Brain microvascular endothelial cell (primary cell): ENCODE measurements around the gene OLIG3.

Experiments used
- DNase-seq: peaks from one replicate; pipeline ENCODE4 v3.0.0-alpha.2; 2020
- H3K27ac ChIP-seq: fragments of 250-450 bp; sonication (Bioruptor Pico); 2 replicates; pipeline ENCODE4 v1.5.1; 2020; ENCODE audit warnings: mild to moderate bottlenecking, moderate library complexity
- H3K27me3 ChIP-seq: fragments of 250-450 bp; sonication (Bioruptor Pico); replicated peaks from 2 replicates; pipeline ENCODE4 v1.5.1; 2020; ENCODE audit warnings: mild to moderate bottlenecking
- H3K36me3 ChIP-seq: fragments of 250-450 bp; sonication (Bioruptor Pico); replicated peaks from 2 replicates; pipeline ENCODE4 v1.5.1; 2020; ENCODE audit warnings: mild to moderate bottlenecking
- H3K4me3 ChIP-seq: 2 replicates; pipeline ENCODE4 v1.5.1; 2011; ENCODE audit warnings: low read depth, mild to moderate bottlenecking, control low read depth, low read length, moderate library complexity
- in situ Hi-C: cut with HindIII; loops from 2 replicates; pipeline ENCODE4 v1.10.0; 2017; ENCODE audit warnings: low sequenced_read_pairs, low pct_ligation_motif_present
- TF ChIP-seq, protein P1 (sequence below): IDR thresholded peaks from 2 replicates; pipeline ENCODE4 v1.5.1; 2011; ENCODE audit warnings: low read depth, mild to moderate bottlenecking, moderate library complexity, low read length, control low read depth, inconsistent platforms; ENCODE audit errors: missing control alignments

OLIG3 gene

DNA sequence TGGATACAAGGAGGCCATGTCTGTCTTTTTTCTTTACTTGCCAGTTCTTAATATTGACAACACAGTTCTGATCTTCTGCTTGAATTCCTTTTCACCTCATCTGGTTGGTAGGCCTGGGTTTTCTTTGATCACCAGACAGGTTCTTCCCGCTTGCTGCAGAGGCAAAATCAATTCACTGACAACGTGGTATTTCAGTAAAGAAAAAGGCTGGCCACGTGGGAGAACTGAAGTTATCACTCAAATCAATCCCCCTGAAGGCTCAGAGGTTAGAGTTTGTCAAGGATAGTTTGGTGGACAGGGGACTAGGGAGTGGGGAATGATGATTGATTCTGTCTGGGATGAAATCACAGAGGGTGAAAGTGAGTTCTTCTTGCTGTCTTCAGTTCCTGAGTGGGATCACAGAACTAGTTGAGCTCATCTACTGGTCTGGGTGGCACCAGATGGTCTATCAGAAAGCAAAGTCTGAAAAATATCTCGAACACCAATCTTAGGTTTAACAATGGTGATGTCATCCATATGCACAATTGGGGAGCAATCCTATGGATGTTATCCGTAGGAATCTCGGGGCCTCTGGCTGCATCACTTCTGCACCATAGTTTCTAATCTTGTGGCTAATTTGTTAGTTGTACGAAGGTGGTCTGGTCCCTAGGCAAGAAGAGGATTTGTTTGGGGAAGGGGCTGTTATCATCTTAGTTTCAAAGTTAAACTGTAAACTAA, 37.3 kb upstream of the OLIG3 start:
- TF ChIP-seq, protein P1, sequence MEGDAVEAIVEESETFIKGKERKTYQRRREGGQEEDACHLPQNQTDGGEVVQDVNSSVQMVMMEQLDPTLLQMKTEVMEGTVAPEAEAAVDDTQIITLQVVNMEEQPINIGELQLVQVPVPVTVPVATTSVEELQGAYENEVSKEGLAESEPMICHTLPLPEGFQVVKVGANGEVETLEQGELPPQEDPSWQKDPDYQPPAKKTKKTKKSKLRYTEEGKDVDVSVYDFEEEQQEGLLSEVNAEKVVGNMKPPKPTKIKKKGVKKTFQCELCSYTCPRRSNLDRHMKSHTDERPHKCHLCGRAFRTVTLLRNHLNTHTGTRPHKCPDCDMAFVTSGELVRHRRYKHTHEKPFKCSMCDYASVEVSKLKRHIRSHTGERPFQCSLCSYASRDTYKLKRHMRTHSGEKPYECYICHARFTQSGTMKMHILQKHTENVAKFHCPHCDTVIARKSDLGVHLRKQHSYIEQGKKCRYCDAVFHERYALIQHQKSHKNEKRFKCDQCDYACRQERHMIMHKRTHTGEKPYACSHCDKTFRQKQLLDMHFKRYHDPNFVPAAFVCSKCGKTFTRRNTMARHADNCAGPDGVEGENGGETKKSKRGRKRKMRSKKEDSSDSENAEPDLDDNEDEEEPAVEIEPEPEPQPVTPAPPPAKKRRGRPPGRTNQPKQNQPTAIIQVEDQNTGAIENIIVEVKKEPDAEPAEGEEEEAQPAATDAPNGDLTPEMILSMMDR = no peak
- DNase-seq = no peak

DNA sequence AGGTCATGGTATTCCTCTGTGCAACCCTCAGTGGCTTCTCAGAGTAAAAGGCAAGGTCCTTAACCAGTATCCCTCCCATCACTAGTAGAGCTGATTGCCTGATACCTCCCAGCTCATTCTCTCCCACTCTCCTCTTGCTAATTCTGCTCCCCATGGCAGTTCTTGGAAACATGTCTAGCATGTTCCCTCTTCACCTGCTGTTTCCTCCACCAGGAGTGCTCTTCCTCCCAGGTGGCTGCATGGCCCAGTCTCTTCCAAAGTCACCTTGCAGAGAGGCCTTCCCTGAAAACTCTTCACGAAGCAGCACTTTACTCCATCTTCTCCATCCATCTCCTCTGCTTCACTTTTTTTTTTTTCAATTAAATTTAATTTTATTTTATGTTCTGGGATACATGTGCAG, 36.2 kb upstream of the OLIG3 start:
- DNase-seq = no peak
- H3K4me3 ChIP-seq = no peak overlapping the region
- H3K27me3 ChIP-seq = no peaks in the 10 kb centered on the region
- no peak overlapping the region for H3K27ac ChIP-seq
- no peaks in the 10 kb centered on the region for H3K36me3 ChIP-seq
- TF ChIP-seq, protein P1 = no peak
- in situ Hi-C loops = no loop called here

More for the DNA sequence above, 37.3 kb upstream of the OLIG3 start:
- in situ Hi-C loops = no loop called here
- no peaks in the 10 kb centered on the region for H3K36me3 ChIP-seq
- no peaks in the 10 kb centered on the region for H3K27me3 ChIP-seq
- H3K4me3 ChIP-seq = no peak overlapping the region
- no peak overlapping the region for H3K27ac ChIP-seq

DNA sequence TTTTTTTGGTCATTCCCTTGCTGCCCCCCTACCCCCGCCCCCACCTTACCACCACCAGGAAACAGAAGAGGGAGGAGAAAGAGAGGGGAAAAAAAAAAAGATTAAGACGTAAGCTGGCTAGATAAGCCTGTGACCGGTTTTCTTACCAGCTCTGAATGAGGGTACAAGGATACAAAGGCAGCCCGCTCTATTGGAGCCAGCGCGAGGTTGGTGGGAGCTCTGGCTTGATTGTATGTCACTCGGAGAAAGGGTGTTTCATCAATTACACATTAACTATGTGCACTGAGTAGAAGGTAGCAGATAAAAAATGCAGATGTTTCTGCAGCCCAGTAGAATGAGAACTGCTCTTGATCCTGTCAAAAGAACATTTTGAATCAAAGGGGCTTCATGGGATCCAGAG, 28.6 kb upstream of the OLIG3 start:
- Histone ChIP-seq H3K4me3 (no peak overlapping the region), H3K27ac (no peak overlapping the region), H3K36me3 (no peaks in the 10 kb centered on the region), H3K27me3 (peaks cover 11% of the 10 kb centered on the region)
- no peak for DNase-seq
- in situ Hi-C loops = no loop called here
- TF ChIP-seq, protein P1 = no peak

DNA sequence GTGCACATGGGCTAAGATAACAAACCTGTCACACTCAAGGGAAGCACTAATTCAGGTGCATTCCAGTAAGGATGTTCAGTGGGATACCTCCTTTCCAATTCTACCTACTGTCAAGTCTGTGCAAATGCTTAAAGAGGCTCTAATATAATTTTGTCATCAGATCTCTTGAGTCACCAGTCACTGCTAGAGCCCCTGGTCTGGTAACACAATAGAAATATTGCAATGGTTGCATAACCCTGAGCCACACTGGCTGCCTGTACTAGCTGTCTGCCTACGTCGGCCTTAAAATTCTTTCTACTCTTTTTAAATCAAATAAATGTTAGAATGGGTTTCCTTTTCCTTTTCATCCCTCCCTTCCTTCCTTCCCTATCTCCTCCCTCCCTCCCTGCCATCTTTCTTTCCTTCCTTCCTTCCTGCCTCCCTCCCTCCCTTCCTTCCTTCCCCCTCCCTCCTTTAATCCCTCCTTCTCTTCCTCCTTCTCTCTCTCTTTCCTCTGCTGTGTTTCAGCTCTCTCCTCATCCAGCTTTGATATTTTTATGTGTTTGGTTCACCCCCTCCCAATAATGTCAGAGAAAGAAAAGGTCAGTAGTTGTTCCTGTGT, 28.1 kb upstream of the OLIG3 start:
- TF ChIP-seq, protein P1 = no peak
- in situ Hi-C loops = no loop called here
- no peak overlapping the region for H3K27ac ChIP-seq
- DNase-seq = no peak
- no peaks in the 10 kb centered on the region for H3K36me3 ChIP-seq
- H3K4me3 ChIP-seq = no peak overlapping the region
- H3K27me3 ChIP-seq = peaks cover 11% of the 10 kb centered on the region

DNA sequence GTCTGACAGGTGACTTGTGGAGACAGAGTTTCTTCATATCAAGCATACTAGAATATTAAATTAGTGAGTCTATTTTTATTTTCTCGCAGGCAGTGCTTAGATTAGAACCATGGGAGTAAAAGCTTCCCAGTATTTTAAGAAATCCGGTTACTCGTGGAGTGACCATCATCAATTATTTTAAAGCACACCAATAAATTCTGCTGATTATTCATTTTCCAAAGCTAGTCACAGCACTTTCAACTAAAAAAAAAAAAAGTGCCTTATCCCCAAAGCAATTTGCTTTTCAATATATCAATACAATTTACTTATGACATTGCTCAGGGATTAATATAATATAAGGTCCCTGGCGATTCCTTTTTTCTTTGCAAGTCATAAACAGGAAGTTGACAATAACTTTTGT, 26.3 kb upstream of the OLIG3 start:
- Histone ChIP-seq H3K36me3 (no peaks in the 10 kb centered on the region), H3K4me3 (no peak overlapping the region), H3K27me3 (peaks cover 24% of the 10 kb centered on the region), H3K27ac (no peak overlapping the region)
- TF ChIP-seq, protein P1 = no peak
- in situ Hi-C loops = no loop called here
- DNase-seq = no peak
